Fibroblast of villous mesenchyme (primary cell): ENCODE measurements around the gene DUSP22. TPM values are rescaled to one million over a fixed set of nuclear protein-coding genes. Genes with fewer than 3 reads are reported as not detected.
"Not testable (repeated sequence)": the region's sequence is repeated elsewhere in the genome, so short reads cannot be mapped to it uniquely, and the experiment has no call there.

Source experiments
- DNase-seq: peaks from one replicate; pipeline ENCODE4 v3.0.0-alpha.2; 2010; ENCODE audit warnings: low read depth
- H3K4me3 ChIP-seq: 2 replicates; pipeline ENCODE4 v1.5.1; 2011; ENCODE audit warnings: low read depth, mild to moderate bottlenecking, low read length
- CTCF ChIP-seq: IDR thresholded peaks from 2 replicates; pipeline ENCODE4 v1.5.1; 2012; ENCODE audit warnings: low read depth, mild to moderate bottlenecking, low read length; ENCODE audit not compliant: insufficient read depth
- total RNA-seq: library from RNA; depleted of rRNA; stranded (reverse); fragments of >200 nt; gene quantifications from 2 replicates; pipeline ENCODE4 v1.2.3, GENCODE V29; 2012

The DUSP22 gene
- total RNA-seq, 1 donor: 14.7 TPM

DNA sequence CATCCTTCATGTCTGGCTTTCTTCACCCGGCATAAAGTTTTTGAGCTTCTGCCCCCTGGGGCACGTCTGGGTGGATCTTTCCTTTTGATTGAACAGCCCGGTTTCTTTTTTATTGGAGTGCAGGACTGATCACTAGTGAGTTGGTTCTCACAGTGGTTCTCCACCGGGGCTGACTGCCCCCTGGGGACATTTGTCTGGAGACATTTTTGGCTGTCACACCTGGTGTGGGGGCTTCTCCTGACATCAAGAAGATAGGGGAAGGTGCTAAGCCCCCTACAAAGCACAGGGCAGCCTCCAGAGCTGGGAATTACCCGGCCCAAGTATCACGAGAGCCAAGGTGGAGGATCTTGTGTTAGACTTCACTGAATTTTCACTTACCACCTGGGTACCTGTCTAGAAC is 73.5 kb downstream of the DUSP22 start:
- no peak overlapping the region for H3K4me3 ChIP-seq
- TF ChIP-seq CTCF: no peak

DNA sequence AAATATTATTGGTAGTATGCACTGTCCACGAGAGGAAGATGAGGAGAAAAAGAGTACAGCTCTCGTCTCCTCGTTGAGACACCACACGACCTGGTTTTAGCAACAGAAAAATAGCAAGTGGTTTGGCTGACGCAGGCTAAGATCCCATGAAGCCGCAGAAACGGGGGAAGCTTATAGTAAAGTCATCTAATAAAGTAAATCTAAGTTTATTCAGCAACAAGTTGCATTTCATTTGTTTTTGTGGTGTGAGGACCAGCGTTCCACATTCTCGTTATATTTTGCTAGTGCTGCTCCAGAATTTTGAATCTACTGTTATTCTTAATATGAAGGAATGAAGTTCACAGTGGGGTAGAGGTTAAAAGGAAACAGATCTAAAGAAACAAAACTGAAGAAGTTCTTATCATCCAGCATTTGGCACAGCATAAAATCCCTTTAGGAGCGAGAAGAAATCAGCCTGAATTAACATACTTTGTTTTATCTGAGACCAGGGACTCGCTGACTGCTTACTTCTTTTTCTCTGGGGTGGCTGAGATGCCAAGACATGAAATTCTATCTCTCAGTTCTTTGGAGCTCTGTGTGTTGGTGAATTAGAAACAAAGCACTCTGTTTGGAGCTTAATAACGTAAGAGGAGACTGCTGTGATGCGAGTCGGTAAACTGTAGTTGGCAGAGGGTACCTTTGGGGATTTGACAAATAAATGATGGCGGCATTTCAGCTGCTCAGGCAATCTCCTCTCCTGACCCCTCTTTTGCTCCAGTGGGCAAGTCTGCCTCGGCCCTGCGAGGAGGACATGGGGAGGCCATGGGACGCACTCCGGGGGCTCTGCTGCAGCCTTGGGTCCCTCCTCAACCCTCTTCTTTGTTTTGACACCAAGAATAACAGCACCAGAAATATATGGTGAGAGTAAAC is 74.4 kb downstream of the DUSP22 start:
- no peak for DNase-seq
- TF ChIP-seq CTCF: no peak
- no peak overlapping the region for H3K4me3 ChIP-seq

More for the DNA sequence above, 73.5 kb downstream of the DUSP22 start:
- no peak for DNase-seq

GRCh38 chr6:367298-367794 is 75.1 kb downstream of the DUSP22 start:
- TF ChIP-seq CTCF: no peak
- DNase-seq: no peak
- H3K4me3 ChIP-seq: no peak overlapping the region

DNA sequence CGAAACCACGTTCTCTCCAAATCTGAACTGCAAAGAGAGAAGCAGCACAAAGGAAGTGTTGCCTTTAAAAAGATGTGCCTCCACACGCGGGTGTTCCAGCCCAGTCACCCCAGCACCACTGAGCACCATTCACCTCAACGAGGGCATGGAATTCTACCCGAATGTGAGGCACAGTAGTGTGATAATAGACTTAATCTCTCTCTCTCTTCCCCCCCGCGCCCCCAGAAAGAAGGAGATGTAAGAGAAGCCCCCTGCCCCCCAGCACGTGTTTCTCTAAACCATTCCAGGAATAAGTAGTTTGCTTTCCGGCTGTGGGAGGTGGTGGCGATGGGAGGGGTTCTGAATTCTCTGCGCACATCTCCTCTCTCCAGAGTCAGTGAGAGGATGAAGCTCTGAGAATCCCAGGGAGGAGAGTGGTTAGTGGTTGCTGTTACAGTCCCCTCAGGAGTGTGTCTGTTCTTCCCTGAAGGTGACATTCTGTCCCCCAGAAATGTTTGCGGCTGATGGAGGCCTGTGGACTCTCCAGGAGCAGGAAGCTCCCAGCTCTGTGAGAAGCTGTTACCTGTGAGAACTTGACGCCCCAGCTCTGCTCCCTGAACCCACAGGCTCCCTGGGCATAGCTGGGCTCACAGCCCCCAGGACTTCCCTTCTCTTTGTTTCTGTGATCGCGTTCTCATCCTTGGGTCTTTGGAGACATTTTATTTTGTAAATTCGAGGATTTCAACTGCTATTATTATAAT is 75.8 kb downstream of the DUSP22 start:
- TF ChIP-seq CTCF: no peak
- no peak overlapping the region for H3K4me3 ChIP-seq
- DNase-seq: no peak

DNA sequence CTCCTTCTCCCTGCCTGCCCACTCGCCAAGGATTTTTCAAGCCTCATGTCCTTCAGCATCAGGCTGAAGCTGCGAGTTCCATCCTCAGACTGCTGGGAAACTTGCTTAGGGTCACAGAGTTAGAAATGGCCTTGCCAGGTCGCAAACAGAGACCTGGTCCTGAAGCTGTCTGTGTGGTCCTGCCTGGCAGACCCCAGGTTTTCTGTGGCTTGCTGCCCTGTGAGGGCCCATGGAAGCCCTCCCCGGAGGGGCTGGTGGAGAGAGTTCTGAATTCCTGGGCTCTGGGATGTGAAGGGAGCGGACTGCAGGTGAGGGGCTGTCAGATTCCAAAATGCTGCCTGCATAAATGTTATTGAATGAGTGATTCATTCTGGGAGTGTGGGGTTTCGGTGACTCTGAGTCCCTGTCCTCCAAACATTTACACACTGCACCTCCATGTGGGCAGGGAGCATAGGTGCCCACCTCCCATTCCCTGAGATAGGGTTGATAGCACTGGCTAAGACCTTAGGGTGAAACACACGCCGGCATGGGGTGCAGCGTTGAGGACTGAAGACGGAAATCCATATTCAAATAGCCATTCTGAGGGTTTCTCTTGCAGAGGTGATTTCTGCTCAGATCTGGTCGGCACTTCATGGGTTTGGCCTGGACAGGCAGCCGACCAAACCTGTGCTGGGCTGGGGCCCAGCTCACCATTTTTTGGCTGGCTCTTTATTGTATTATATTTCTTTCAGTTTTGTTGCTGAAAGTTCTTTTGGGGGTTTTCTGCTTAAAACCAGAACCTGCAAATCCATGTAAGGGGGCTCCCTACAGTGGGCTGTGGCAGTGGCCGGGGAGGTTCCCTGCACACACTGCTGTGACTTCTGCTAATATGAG is 77.5 kb downstream of the DUSP22 start:
- no peak for TF ChIP-seq CTCF
- no peak for DNase-seq
- no peak overlapping the region for H3K4me3 ChIP-seq

- no peak for TF ChIP-seq CTCF
- no peak overlapping the region for H3K4me3 ChIP-seq
- DNase-seq: no peak
Observed at GRCh38 chr6:370555-370954, 78.3 kb downstream of the DUSP22 start.

DNA sequence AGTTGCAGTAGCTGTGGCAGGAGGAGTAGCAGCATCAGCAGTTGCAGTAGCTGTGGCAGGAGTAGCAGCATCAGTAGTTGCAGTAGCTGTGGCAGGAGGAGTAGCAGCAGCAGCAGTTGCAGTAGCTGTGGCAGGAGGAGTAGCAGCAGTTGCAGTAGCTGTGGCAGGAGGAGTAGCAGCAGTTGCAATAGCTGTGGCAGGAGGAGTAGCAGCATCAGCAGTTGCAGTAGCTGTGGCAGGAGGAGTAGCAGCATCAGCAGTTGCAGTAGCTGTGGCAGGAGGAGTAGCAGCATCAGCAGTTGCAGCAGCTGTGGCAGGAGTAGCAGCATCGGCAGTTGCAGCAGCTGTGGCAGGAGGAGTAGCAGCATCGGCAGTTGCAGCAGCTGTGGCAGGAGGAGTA is 79.6 kb downstream of the DUSP22 start:
- DNase-seq, H3K4me3 ChIP-seq: not testable (repeated sequence)
